Measurements from ENCODE around the gene HIC1. TPM values are rescaled to one million over a fixed set of nuclear protein-coding genes. Genes with fewer than 3 reads are reported as not detected.

HIC1 gene
- polyA plus RNA-seq, 1 experiment, result 15.1 TPM

- no peak for DNase-seq (ENCODE audit: low read depth)
- POLR2A ChIA-PET, result interaction anchor here (0.9 kb wide), 1 partner anchor 13 kb away, joined by 4 read pairs; no protein-coding TSS in a partner anchor
- no peak overlapping the region for H3K4me3 ChIP-seq (ENCODE audit: low read depth, low read length)
- CTCF ChIA-PET, result interaction anchor here (0.6 to 3.3 kb wide), 7 partner anchors 9 to 168 kb away, joined by 3 to 11 read pairs (median 4); no protein-coding TSS in a partner anchor
- H3K27me3 ChIP-seq (ENCODE audit: control insufficient read depth, insufficient read depth, low read length), result no peaks in the 10 kb centered on the region
- H3K36me3 ChIP-seq (ENCODE audit: control insufficient read depth, insufficient read depth, low read length), result peaks cover 10% of the 10 kb centered on the region
- no peak for TF ChIP-seq CTCF (IDR thresholded peaks at IDR 0.05; ENCODE audit: insufficient read depth, low read depth, low read length)
These were observed 22.1 kb downstream of the HIC1 start for GRCh38 chr17:2077040-2077439.

- no peak for TF ChIP-seq CTCF (IDR thresholded peaks at IDR 0.05; ENCODE audit: insufficient read depth, low read depth, low read length)
- ChIA-PET CTCF (interaction anchor here (0.6 to 6.9 kb wide), 8 partner anchors 9 to 177 kb away, joined by 3 to 41 read pairs (median 5); partner anchors contain the start of gene HIC1), POLR2A (no interaction called here)
- no peak overlapping the region for H3K4me3 ChIP-seq (ENCODE audit: low read depth, low read length)
- peaks cover 12% of the 10 kb centered on the region for H3K36me3 ChIP-seq (ENCODE audit: control insufficient read depth, insufficient read depth, low read length)
- no peak for DNase-seq (ENCODE audit: low read depth)
- H3K27me3 ChIP-seq (ENCODE audit: control insufficient read depth, insufficient read depth, low read length), result no peaks in the 10 kb centered on the region
These were observed 26.7 kb downstream of the HIC1 start for GRCh38 chr17:2081564-2081963.

- no peak for TF ChIP-seq CTCF (IDR thresholded peaks at IDR 0.05; ENCODE audit: insufficient read depth, low read depth, low read length)
- H3K4me3 ChIP-seq (ENCODE audit: low read depth, low read length), result no peak overlapping the region
- peak; percentile 41 for DNase-seq (ENCODE audit: low read depth)
- CTCF ChIA-PET, result interaction anchor here (0.9 to 6.9 kb wide), 8 partner anchors 11 to 163 kb away, joined by 3 to 41 read pairs (median 5); partner anchors contain the start of gene HIC1
- no peaks in the 10 kb centered on the region for H3K27me3 ChIP-seq (ENCODE audit: control insufficient read depth, insufficient read depth, low read length)
- POLR2A ChIA-PET, result interaction anchor here (0.7 kb wide), 1 partner anchor 170 kb away, joined by 3 read pairs; no protein-coding TSS in a partner anchor
- H3K36me3 ChIP-seq (ENCODE audit: control insufficient read depth, insufficient read depth, low read length), result peaks cover 10% of the 10 kb centered on the region
These were observed 27.3 kb downstream of the HIC1 start for GRCh38 chr17:2082003-2082781.

GRCh38 chr17:2083613-2084035 lies 28.7 kb downstream of the HIC1 start:
- no peak overlapping the region for H3K4me3 ChIP-seq (ENCODE audit: low read depth, low read length)
- POLR2A ChIA-PET, result no interaction called here
- peaks cover 10% of the 10 kb centered on the region for H3K36me3 ChIP-seq (ENCODE audit: control insufficient read depth, insufficient read depth, low read length)
- no peak for DNase-seq (ENCODE audit: low read depth)
- H3K27me3 ChIP-seq (ENCODE audit: control insufficient read depth, insufficient read depth, low read length), result no peaks in the 10 kb centered on the region
- CTCF ChIA-PET, result interaction anchor here (1.0 to 6.9 kb wide), 4 partner anchors 16 to 161 kb away, joined by 3 to 41 read pairs (median 6); partner anchors contain the start of gene HIC1
- no peak for TF ChIP-seq CTCF (IDR thresholded peaks at IDR 0.05; ENCODE audit: insufficient read depth, low read depth, low read length)

GRCh38 chr17:2084036-2084765 lies 29.3 kb downstream of the HIC1 start:
- peaks cover 10% of the 10 kb centered on the region for H3K36me3 ChIP-seq (ENCODE audit: control insufficient read depth, insufficient read depth, low read length)
- no peak for TF ChIP-seq CTCF (IDR thresholded peaks at IDR 0.05; ENCODE audit: insufficient read depth, low read depth, low read length)
- no peak overlapping the region for H3K4me3 ChIP-seq (ENCODE audit: low read depth, low read length)
- DNase-seq (ENCODE audit: low read depth), result peak; percentile 68
- ChIA-PET POLR2A (interaction anchor here (0.6 kb wide), 1 partner anchor 309 kb away, joined by 3 read pairs; no protein-coding TSS in a partner anchor), CTCF (interaction anchor here (0.7 to 6.9 kb wide), 5 partner anchors 16 to 161 kb away, joined by 3 to 41 read pairs (median 4); partner anchors contain the start of gene HIC1)
- H3K27me3 ChIP-seq (ENCODE audit: control insufficient read depth, insufficient read depth, low read length), result no peaks in the 10 kb centered on the region

Measured in BJ (cell line).